CD4-positive, alpha-beta T cell treated with Interleukin-10 for 1 hour (primary cell): ENCODE measurements around the gene SCART1.
A peak's percentile ranks its signal among the peaks of the same experiment; 100 is the strongest.
"Not testable (repeated sequence)": the region's sequence is repeated elsewhere in the genome, so short reads cannot be mapped to it uniquely, and the experiment has no call there.

Source experiments
- DNase-seq: peaks from one replicate; pipeline ENCODE4 v3.0.0-alpha.2; 2020

SCART1 gene

DNA sequence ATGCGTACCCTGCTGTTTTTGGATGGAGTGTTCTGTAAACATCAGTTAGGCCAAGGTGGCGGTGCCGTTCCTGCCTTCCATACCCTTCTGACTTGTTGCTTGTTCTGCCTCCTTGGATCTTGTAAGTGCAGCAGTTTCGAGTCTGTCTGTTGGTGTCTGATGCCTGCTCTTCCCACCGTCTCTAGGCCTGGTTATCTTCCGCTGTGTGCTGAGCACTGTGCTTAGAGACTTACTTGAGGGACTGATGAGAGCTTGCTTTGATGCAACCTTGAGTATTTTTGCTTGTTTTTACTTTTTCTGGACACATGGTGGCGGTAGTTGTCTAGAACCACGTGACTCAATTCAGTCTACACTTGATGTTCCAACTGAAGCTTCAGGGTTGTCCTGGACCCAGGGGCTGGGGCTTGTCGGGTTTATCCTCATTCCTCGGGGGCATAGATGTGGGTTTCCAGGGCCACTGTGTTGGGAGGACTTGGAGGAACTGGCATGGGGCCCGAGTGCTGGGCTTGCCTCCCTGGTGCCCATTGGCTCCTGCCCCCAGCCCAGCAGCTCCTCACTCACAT is 15.0 kb upstream of the SCART1 start:
- peak; percentile 56 for DNase-seq

DNA sequence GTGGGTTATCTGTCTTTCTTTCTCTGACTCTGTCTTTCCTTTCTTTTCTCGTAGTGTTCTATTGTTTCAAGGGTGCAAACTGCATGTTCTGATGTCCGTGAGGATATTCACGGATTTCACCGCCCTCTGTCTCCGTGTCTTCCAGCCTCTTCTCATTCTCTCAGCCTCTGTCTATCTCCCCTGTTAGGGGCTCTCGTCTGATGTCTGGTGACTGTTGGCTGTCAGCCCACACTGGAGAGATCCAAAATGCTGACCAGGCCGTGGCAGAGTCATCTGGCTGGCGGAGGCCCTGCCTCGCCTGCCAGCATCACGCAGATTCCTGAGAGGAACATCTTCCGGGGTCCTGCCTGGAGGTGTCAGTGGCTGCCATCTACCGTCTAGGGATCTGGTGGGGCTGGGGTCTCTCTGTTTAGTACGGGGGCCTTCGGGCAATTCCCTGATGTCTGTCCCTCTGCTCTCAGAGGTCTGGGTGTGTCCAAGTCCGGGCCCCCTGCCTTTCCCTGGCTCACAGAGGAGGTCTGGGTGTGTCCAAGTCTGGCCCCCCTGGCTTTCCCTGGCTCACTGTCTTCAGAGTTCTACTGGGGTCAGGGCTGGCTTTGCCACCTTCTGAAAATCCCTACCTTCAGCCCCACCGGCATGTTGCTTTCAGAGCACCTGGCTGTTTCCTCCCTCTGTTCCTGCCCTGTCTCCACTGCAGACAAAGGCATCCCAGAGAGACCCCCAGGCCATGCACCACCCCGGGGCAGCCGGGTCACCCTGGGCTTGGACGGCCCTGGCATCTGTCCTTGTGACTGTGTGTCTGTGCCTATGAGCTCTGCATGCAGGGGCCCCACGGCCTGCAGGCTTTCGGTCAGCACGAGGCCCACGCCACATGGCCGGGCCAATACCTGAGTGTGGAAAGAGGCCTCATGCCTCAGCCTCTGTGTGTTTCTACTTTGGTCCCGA is 14.0 kb upstream of the SCART1 start:
- no peak for DNase-seq

DNA sequence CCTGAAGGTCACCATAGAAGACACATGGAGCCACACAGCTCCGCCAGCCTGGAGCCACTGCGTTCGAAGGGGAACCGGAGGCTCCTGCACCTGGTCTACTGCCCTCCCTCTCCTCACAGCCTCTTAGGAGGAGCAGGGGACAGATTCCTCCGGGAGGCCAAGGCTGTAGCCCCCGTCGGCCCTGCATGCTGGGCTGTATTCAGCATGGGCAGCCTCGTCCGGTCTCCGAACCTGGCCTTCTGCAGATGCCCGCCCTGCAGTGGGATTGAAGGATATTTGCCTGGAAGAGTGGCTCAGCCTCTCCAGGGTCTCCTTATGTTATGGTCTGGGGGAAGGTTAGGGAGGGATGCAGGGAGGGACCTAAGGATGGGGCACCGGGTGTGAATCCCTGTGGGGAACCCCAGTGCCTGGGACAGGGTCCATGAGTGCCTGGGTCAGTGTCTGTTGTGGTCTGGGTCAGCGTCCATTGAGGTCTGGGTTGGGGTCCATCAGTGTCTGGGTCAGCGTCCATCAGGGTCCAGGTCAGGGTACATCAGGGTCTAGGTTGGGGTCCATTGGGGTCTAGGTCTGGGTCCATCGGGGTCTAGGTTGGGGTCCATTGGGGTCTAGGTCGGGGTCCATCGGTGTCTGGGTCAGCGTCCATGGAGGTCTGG is 13.0 kb upstream of the SCART1 start:
- no peak for DNase-seq

DNA sequence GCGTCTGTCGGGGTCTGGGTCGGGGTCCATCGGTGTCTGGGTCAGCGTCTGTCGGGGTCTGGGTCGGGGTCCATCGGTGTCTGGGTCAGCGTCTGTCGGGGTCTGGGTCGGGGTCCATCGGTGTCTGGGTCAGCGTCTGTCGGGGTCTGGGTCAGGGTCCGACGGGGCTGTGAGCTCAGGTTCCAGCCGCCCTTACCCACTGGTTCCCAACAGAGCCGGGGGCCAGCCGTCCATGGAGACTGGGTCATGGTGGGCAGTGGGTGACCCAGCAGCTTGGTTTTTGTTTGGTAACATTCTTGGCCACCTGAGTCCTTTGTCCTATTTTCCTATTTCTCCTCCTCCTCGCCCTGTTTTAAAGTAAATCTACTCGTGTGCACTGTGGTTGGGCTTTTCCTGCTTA is 12.4 kb upstream of the SCART1 start:
- not testable (repeated sequence) for DNase-seq

DNA sequence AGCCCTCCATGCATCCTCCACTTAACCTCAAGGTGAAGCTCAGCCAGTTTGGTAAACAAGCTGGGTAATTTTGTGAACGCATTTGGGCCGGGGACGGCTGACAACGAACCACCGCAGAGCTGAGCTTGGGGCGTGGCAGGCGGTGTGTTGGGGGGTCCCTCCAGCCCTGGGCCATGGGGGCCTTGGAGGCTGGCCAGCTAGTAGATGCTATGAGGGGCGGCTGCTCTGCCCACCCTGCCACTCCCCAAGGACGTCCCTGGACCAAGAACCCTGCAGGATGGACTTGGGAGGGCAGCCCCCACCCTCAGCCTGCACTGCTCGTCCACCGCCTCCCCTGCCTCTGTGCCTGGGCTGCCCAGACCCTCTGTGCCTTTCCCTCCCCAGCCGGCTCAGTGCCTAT is 12.0 kb upstream of the SCART1 start:
- DNase-seq, result no peak

DNA sequence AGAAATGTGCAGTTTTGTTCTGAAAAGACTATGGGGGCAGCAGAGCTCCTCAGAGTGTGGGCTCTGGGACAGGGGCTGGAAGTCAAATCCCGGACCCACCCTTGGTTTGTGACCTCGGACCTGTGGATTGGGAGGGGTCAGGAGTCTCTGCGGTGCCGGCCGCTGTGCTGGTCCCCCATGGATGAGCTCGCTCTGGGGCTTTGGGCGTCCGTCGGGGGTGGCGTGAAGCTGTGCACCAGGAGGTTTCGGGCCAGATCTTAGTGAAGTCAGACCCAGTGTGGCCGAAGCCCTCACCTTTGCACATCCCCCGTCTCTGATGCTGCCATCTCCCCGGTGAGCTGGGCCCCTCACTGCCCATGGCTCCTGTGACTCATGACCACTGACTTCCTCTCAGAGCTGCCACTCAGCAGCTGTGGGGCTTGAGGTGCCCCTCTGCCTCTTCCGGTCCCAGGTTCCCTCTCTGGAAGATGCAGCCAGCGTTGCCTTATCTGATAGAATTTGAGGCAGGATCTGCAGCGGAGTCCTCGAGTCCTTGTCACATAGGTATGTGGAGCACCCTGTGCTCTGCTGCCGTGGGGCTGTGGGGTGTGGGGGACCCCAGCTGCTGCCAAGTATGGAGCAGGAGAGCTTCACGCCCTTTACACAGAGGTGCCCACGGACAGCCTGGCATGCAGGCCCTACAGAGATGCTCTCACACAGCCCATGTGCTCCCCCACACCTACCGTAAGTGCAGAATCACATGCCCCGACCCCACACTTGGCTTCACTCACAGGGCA is 11.4 kb upstream of the SCART1 start:
- peak; percentile 30 for DNase-seq

DNA sequence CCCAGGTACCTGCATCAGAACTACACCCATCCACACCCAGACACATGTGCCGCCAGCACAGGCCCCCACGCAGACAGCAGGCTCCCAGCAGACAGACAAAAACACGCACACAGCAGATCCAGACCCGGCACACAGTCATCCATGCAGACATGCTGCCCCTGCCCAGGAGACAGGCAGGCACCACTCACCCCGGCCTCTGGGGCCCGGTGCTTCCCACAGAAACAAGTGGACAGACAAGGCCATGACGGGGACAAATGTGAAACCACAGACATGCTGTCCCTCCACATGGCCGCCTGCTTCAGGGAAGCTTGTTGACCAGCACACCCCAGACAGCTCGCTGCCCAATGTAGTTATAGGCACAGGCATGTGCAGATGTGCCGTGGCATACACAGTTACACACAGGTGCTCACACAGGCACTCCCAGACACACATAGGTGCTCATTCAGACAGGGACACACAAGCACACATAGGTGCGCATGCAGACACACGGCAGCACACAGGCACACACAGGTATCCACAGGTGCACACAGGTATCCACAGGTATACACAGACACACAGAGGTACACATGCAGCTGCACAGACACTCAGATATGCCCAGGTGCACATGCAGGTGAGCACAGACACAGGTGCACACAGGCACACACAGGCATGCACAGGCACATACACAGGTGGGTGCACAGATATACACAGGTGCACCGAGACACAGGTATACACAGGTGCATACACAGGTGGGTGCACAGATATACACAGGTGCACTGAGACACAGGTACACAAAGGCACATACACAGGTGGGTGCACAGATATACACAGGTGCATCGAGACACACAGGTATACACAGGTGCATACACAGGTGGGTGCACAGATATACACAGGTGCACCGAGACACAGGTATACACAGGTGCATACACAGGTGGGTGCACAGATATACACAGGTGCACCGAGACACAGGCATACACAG is 10.5 kb upstream of the SCART1 start:
- DNase-seq, result no peak

DNA sequence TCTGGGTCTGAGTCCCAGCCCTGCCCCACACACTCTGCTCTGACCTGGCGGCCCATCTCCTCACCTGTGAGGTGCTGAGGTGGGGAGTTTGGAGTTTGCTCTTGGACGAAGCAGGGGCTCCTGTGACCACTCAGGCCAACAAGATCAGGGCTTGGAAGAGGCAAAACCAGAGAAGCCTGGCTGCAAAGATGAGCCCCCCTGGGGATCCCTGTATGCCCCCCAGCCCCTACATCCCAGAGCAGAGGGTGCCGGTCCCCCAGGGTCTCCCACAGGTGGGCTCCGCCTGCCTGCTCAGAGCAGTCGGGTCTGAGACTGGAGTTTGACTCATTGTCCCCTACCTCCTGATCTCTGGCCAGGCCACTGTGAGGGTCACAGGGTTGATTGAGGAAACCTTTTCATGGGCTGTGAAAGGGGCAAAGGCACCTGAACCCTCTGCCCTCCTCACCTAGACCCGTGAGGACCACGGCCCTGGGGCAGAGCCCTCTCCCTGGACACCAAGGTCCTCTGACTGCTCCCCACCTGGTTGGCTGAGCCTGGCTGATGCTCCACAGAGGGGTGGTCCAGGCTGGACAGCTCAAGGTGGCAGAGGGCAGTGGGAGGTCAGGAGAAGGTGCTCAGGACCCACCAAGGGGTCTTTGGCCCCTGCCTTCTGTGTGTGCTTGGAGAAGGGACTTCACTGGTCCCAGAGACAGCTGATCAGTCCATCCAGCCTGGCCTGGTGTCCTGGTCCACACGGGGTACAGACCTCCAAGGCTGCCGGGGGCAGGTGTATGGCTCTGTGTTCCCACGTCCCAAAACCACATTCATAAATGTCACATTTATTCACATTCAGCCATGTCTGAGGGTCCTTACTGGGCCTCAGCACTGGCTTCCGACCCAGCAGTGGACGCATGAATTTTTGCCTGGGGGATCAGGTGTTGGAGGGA is 9.1 kb upstream of the SCART1 start:
- DNase-seq, result no peak

DNA sequence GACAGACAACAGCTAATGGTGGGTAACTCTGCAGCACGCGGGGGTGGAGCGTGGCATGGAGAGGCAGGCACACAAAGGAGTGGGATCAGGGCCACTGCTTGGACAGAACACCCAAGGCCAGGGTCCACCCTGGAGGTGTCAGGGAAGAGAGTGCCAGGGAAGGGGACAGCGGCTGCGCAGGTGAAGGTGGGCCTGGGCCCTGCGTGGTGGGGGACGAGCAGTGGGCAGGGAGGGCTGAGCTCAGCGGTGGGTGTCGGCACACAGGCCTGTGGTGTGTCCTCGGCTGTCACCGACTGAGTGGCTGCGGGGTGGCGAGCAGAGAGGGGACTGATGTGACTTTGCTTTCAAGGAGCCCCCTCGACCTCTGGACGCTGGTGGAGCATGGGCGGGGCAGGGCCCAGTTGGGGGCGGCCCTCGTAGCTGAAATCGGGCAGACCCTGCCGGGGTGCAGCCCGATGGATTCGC is 8.4 kb upstream of the SCART1 start:
- DNase-seq, result no peak

DNA sequence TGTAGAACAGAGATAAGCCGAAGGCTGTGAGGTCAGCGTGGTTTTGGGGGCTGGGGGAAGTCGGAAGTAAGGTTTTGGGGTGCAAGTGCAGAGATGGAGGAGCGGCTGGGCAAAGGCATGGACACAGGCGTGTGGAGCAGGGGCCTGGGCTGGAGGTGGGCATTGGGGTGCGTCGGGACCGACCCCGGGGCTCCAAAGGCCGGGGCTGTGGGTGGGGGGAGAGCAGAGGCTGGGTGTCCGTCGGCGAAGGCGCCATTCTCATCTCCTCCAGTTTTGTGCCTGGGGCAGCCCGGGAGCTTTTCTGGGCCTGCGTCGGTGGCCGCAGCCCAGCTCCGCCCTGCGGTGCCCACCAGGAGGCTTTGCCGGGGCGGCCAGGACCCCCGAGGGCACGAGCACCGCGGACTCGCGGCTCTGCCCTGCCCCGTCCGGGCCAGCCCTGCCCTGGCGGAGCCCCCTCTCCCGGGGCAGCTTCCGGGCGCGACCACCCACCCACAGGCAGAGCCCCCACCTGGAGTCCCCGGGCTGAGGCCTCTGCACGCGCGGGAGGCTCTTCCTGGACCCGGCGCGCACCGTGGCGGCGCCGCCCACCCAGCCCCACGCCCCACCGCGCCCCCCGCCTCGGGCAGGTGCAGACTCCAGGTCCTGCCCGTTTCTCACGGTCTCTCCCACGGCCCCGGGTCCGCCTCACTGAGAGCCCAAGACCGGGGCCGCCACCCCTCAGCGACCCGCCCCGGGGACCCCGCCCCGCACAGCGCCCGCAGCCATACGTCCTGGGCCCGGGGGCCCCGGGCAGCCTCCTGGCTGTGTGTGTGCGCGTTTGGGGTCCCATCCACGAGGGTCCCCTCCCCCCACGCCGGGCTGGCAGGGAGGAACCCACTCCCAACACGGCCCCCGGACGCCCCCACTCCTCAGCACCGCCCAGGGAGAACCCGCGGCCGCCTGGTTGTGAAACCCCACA is 7.7 kb upstream of the SCART1 start:
- DNase-seq, result no peak

DNA sequence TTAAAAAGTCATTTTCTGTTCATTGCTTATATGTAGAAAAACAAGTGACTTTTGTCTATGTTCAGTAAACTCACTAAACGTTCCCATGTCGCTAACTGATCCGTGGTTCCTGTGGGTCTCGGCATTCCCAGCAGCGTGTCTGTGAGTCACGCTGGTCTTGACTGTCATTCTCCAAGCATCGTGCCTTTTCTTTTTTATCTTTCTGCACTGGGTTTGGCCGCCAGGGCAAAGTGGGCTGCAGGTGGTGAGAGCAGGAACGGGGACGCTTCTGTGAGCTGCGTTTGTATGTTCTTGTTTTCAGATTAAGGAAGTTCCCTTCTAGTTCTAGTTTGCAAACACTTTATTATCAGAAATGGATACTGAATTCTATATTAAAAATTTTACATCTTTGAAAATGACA is 6.8 kb upstream of the SCART1 start:
- DNase-seq, result no peak

DNA sequence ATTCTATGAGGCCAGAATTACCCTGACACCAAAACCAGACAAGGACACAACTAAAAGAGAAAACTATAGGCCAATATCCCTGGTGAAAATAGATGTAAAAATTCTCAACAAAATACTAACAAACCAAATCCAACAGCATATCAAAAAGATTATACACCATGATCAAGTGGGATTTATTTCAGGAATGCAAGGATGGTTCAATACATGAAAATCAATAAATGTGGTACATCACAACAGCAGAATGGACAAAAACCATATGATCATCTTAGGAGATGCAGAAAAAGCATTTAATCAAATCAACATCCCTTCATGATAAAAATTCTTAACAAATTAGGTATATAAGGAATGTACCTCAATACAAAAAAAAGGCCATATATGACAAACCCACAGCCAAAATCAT is 5.6 kb upstream of the SCART1 start:
- no peak for DNase-seq

DNA sequence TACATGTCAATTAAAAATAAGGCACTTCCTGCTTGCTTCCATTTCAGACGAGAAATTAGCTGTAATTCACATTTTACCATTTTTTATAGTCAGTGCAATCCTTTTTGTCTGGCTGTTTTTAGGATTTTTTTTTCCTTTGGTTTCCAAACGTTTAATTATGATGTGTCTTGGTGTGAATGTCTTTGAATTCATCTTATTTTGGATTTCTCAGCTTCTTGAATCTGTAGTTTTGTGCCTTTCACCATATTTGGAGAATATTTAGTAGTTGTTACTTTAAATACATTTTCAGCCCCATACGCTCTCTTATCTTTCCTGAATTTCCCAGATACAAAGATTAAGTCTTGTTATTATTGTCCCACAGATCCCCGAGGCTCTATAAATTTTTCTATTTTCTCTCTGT is 2.4 kb upstream of the SCART1 start:
- no peak for DNase-seq

DNA sequence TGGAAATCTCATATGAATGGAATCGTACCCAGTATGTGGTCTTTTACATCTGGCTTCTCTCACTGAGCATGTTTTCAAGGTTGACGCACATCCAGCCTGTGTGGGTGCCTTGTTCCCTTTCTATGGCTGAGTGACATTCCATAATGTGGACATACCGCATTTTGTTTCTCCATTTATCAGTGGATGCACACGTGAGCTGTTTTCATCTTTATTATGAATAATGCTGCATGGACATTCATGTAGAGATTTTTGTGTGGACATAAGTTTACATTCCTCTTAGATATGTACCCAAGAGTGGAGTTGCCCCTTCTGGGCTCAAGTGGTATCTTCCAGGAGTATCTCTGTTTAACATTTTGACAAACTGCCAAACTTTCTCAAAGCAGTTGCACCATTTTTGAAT is 1.3 kb upstream of the SCART1 start:
- DNase-seq, result no peak

DNA sequence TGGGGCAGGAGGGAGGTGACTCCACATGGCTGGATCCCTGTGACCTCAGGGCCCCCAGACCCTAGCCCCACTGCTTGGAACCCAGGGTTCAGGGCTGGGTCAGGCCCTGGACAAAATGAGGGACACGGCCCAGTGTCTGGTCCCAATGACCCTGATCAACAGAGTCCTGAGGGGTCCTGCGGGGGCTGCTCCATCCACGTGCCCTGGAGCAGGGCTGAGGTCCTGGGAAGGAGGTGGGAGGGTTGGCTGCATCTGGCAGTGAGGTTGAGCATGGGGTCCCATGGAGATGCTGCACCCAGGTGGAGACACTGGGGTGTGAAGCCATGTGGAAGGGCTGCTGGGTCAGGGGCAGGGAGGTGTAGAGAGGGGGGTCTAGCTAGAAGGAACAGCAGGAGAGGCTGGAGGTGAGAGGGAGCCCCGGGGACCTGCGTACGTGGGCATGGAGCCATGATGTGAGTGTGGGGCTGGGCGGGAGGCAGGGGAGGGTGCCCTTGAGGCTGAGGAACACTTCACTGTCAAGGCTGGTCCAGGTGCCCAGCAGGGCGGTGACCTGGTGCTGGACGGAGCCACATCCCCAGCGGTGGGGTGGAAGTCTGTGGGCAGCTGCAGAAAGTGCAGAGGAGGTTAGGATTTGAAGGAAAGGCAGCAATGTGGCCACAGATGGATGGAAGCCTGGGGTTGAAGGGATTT is 604 bp downstream of the SCART1 start:
- no peak for DNase-seq

DNA sequence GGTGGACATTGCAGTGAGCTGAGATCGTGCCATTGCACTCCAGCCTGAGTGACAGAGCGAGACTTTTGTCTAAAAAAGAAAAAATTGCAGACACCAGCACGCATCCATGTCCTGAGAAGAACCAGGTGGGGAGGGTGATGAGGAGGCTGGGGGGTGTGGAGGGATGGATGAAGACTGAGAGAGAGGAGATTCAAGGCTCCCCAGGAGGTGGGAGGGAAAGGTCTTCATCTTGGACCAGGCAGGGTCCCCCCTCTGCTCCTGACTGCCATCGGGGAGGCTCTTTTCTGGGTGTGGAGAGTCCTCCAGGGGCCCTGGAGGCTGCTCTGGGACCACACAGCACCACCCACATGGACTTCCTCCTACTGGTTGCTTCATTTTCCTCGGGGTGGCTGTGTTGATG is 1.5 kb downstream of the SCART1 start:
- no peak for DNase-seq

DNA sequence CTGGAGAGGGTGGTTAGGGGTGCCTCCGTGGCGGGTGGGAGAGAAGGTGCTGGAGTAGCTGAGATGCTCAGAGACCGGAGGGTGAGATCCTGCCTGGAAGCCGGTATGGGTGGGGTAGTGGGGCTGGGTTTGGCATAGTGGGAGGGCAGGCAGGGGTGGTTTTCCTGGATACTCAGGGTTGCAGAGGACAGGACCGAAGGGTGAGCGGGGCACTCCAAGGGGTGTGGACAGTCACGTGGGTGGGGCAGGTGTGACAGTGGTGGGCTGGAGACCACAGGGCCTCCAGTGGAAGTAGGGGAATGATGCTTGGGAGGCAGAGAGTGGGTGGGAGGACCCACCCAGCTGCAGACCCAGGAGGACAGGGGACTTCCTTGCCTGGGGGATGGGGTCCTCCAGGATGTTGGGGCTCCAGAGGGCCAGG is 1.9 kb downstream of the SCART1 start:
- no peak for DNase-seq

DNA sequence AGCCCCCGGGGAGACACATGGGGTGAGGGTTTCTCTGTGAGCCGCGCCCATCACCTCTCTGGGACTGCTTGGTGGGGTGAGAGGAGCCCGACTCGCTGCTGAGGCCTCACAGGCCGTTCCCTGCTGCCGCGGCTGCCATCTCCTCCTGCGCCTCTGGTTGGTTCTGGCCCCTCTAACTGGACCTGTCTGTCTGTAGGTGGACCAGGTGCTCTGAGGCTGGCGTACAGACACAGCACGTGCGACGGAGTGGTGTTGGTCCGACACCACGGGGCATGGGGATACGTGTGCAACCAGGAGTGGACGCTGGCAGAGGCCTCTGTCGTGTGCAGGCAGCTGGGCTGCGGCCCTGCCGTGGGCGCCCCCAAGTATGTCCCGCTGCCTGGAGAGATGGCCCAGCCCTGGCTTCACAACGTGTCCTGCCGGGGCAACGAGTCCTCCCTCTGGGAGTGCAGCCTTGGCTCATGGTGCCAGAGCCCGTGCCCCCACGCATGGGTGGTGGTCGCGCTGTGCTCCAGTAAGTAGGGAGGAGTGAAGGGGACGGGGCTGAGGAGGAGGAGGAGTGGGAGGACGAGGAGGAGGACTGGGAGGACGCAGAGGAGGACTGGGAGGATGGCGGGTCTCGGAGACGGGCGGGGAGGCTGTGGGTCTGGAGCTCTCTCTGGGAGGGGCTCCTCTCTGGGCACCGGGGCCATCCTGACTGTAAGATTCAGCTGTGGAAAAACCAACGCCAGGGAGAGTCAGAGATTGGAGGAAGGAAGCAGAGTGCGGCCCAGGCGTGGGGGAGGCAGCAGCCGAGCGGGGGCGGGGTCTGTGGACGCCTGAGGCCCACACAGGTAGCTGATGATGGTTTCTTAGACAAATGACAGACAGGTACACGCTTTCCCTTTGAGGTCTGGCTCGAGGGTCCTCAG is 2.6 kb downstream of the SCART1 start:
- no peak for DNase-seq
